ENCODE data around the gene RXRA. TPM values are rescaled to one million over a fixed set of nuclear protein-coding genes. Genes with fewer than 3 reads are reported as not detected.

The RXRA gene
- total RNA-seq, 1 donor, result 26.4 TPM

- DNase-seq (ENCODE audit: insufficient read length, low spot score, missing footprints), result no peak
- no peak overlapping the region for H3K27ac ChIP-seq (ENCODE audit: low read depth, low read length)
- no peak for TF ChIP-seq CTCF (IDR thresholded peaks at IDR 0.05; ENCODE audit: extremely low read depth, low read depth, low read length)
- H4K20me1 ChIP-seq (ENCODE audit: insufficient read depth, low read length), result peaks cover 39% of the 10 kb centered on the region
- no peaks in the 10 kb centered on the region for H3K9me3 ChIP-seq (ENCODE audit: low read depth, low read length)
- no peaks in the 10 kb centered on the region for H3K27me3 ChIP-seq (ENCODE audit: insufficient read depth, low read length)
- peaks cover 6% of the 10 kb centered on the region for H3K4me1 ChIP-seq (ENCODE audit: insufficient read depth, low read length)
- H3K4me3 ChIP-seq (ENCODE audit: insufficient read depth, low read length), result no peak overlapping the region
- no peak overlapping the region for H3K4me2 ChIP-seq (ENCODE audit: insufficient read depth, low read length)
- H3K79me2 ChIP-seq (ENCODE audit: insufficient read depth, low read length), result peaks cover 9% of the 10 kb centered on the region
- no peak overlapping the region for H2AFZ ChIP-seq (ENCODE audit: low read length)
- H3K36me3 ChIP-seq (ENCODE audit: insufficient read depth, low read length), result peaks cover 41% of the 10 kb centered on the region
Observed at GRCh38 chr9:134419000-134419683, 92.9 kb downstream of the RXRA start.

- Histone ChIP-seq H3K4me1 (ENCODE audit: insufficient read depth, low read length) (peaks cover under 1% of the 10 kb centered on the region), H3K36me3 (ENCODE audit: insufficient read depth, low read length) (peaks cover 41% of the 10 kb centered on the region), H3K4me3 (ENCODE audit: insufficient read depth, low read length) (no peak overlapping the region), H3K27me3 (ENCODE audit: insufficient read depth, low read length) (no peaks in the 10 kb centered on the region), H3K27ac (ENCODE audit: low read depth, low read length) (no peak overlapping the region), H3K9me3 (ENCODE audit: low read depth, low read length) (no peaks in the 10 kb centered on the region), H4K20me1 (ENCODE audit: insufficient read depth, low read length) (peaks cover 36% of the 10 kb centered on the region), H3K79me2 (ENCODE audit: insufficient read depth, low read length) (peaks cover 4% of the 10 kb centered on the region), H3K4me2 (ENCODE audit: insufficient read depth, low read length) (no peak overlapping the region), H2AFZ (ENCODE audit: low read length) (no peak overlapping the region)
- peak; percentile 31 for TF ChIP-seq CTCF (IDR thresholded peaks at IDR 0.05; ENCODE audit: extremely low read depth, low read depth, low read length)
- DNase-seq (ENCODE audit: insufficient read length, low spot score, missing footprints), result no peak
Observed at GRCh38 chr9:134419684-134420076, 93.4 kb downstream of the RXRA start.

GRCh38 chr9:134420281-134420845 is 94.1 kb downstream of the RXRA start:
- Histone ChIP-seq H2AFZ (ENCODE audit: low read length) (no peak overlapping the region), H3K4me2 (ENCODE audit: insufficient read depth, low read length) (no peak overlapping the region), H3K4me1 (ENCODE audit: insufficient read depth, low read length) (no peaks in the 10 kb centered on the region), H4K20me1 (ENCODE audit: insufficient read depth, low read length) (peaks cover 36% of the 10 kb centered on the region), H3K36me3 (ENCODE audit: insufficient read depth, low read length) (peaks cover 41% of the 10 kb centered on the region), H3K79me2 (ENCODE audit: insufficient read depth, low read length) (no peaks in the 10 kb centered on the region), H3K4me3 (ENCODE audit: insufficient read depth, low read length) (no peak overlapping the region), H3K9me3 (ENCODE audit: low read depth, low read length) (no peaks in the 10 kb centered on the region), H3K27ac (ENCODE audit: low read depth, low read length) (no peak overlapping the region), H3K27me3 (ENCODE audit: insufficient read depth, low read length) (no peaks in the 10 kb centered on the region)
- no peak for DNase-seq (ENCODE audit: insufficient read length, low spot score, missing footprints)
- TF ChIP-seq CTCF (IDR thresholded peaks at IDR 0.05; ENCODE audit: extremely low read depth, low read depth, low read length), result no peak

GRCh38 chr9:134420974-134421432 is 94.7 kb downstream of the RXRA start:
- no peak overlapping the region for H2AFZ ChIP-seq (ENCODE audit: low read length)
- H3K4me3 ChIP-seq (ENCODE audit: insufficient read depth, low read length), result no peak overlapping the region
- no peaks in the 10 kb centered on the region for H3K4me1 ChIP-seq (ENCODE audit: insufficient read depth, low read length)
- peaks cover 43% of the 10 kb centered on the region for H3K36me3 ChIP-seq (ENCODE audit: insufficient read depth, low read length)
- no peak overlapping the region for H3K27ac ChIP-seq (ENCODE audit: low read depth, low read length)
- no peak for DNase-seq (ENCODE audit: insufficient read length, low spot score, missing footprints)
- H3K79me2 ChIP-seq (ENCODE audit: insufficient read depth, low read length), result no peaks in the 10 kb centered on the region
- H4K20me1 ChIP-seq (ENCODE audit: insufficient read depth, low read length), result peaks cover 38% of the 10 kb centered on the region
- no peaks in the 10 kb centered on the region for H3K9me3 ChIP-seq (ENCODE audit: low read depth, low read length)
- no peaks in the 10 kb centered on the region for H3K27me3 ChIP-seq (ENCODE audit: insufficient read depth, low read length)
- TF ChIP-seq CTCF (IDR thresholded peaks at IDR 0.05; ENCODE audit: extremely low read depth, low read depth, low read length), result no peak
- no peak overlapping the region for H3K4me2 ChIP-seq (ENCODE audit: insufficient read depth, low read length)
